H1 (cell line): ENCODE results near the gene QDPR. TPM values are rescaled to one million over a fixed set of nuclear protein-coding genes. Genes with fewer than 3 reads are reported as not detected.

ENCODE experiments used
- CTCF ChIA-PET: fragments of 300-600 bp; sonication (Branson Sonifier 250); formaldehyde crosslinking; loops from one replicate; lab custom pipeline; 2021; ENCODE audit not compliant: partially characterized antibody; lab: Charles Lee
- POLR2A ChIA-PET: fragments of 300-600 bp; sonication (Branson Sonifier 250); formaldehyde crosslinking; loops from one replicate; lab custom pipeline; 2021; ENCODE audit warnings: inconsistent platforms; ENCODE audit not compliant: partially characterized antibody; lab: Charles Lee
- DNase-seq, 2 experiments: peaks; one replicate each; pipeline versions ENCODE4 v3.0.0 to v3.0.0-alpha.2; 2010 to 2022; ENCODE audit warnings: low spot score in 2 of 2, low read depth in 1 of 2, mixed read lengths in 1 of 2
- FAIRE-seq: peaks from 2 replicates; lab custom pipeline; 2011; peaks lifted over from hg19 to GRCh38; lab: Jason Lieb, UNC
- H2AFZ ChIP-seq: 2 replicates; pipeline ENCODE4 v1.8.1; 2012; ENCODE audit warnings: low read length, inconsistent platforms
- H2AK5ac ChIP-seq: 2 replicates; pipeline ENCODE4 v1.6.1; 2013; ENCODE audit warnings: low read depth, low read length
- H2BK120ac ChIP-seq: replicated peaks from 2 replicates; pipeline ENCODE3; 2013; ENCODE audit warnings: low read depth, low read length, inconsistent platforms
- H2BK12ac ChIP-seq: 2 replicates; pipeline ENCODE4 v1.6.1; 2013; ENCODE audit warnings: low read depth, low read length
- H2BK15ac ChIP-seq: 2 replicates; pipeline ENCODE4 v1.6.1; 2013; ENCODE audit warnings: low read length
- H2BK20ac ChIP-seq: 2 replicates; pipeline ENCODE4 v1.6.1; 2013; ENCODE audit warnings: low read length
- H2BK5ac ChIP-seq: 2 replicates; pipeline ENCODE4 v1.6.1; 2013; ENCODE audit warnings: low read depth, low read length
- H3K14ac ChIP-seq: 2 replicates; pipeline ENCODE4 v1.6.1; 2013; ENCODE audit warnings: inconsistent platforms; ENCODE audit not compliant: insufficient read length
- H3K18ac ChIP-seq: 2 replicates; pipeline ENCODE4 v1.6.1; 2013; ENCODE audit warnings: low read length; ENCODE audit errors: extremely low read depth
- H3K23ac ChIP-seq: 2 replicates; pipeline ENCODE4 v1.6.1; 2013; ENCODE audit warnings: inconsistent platforms; ENCODE audit not compliant: insufficient read length
- H3K23me2 ChIP-seq: 2 replicates; pipeline ENCODE4 v1.6.1; 2013; ENCODE audit warnings: low read depth, low read length
- H3K27ac ChIP-seq: 2 replicates; pipeline ENCODE4 v1.6.1; 2011; ENCODE audit warnings: low read depth, low read length, inconsistent platforms
- H3K27me3 ChIP-seq, 4 experiments: replicated peaks in 1 of 4; 1 replicate in 1 of 4; 2 replicates in 3 of 4; pipeline versions ENCODE4 v1.6.1 to v1.8.1; 2011 to 2013; ENCODE audit warnings: low read length in 3 of 4, mild to moderate bottlenecking in 3 of 4, inconsistent platforms in 2 of 4, mixed read lengths in 2 of 4, moderate library complexity in 1 of 4; ENCODE audit not compliant: control insufficient read depth in 3 of 4, insufficient read depth in 3 of 4; ENCODE audit errors: extremely low read depth in 1 of 4
- H3K36me3 ChIP-seq, 4 experiments: 2 replicates each; pipeline versions ENCODE4 v1.6.1 to v1.8.1; 2011 to 2013; ENCODE audit warnings: mild to moderate bottlenecking in 4 of 4, low read length in 3 of 4, moderate library complexity in 2 of 4, control low read depth in 1 of 4, inconsistent platforms in 1 of 4; ENCODE audit not compliant: insufficient read depth in 4 of 4, control insufficient read depth in 2 of 4
- H3K4ac ChIP-seq: replicated peaks from 2 replicates; pipeline ENCODE3; 2013; ENCODE audit warnings: low read length, low read depth, mixed read lengths, inconsistent platforms; ENCODE audit not compliant: insufficient read length
- H3K4me1 ChIP-seq, 4 experiments: replicated peaks in 1 of 4; 1 replicate in 1 of 4; 2 replicates in 3 of 4; pipeline versions ENCODE4 v1.6.1 to v1.8.1; 2011 to 2013; ENCODE audit warnings: low read length in 3 of 4, inconsistent platforms in 2 of 4, mixed read lengths in 1 of 4; ENCODE audit not compliant: insufficient read depth in 4 of 4, control insufficient read depth in 3 of 4
- H3K4me2 ChIP-seq, 2 experiments: 2 replicates each; pipeline versions ENCODE4 v1.6.1 to v1.8.1; 2011 to 2013; ENCODE audit warnings: low read depth in 2 of 2, low read length in 2 of 2, control low read depth in 1 of 2, inconsistent platforms in 1 of 2, mild to moderate bottlenecking in 1 of 2; ENCODE audit not compliant: insufficient read depth in 1 of 2
- H3K4me3 ChIP-seq, 4 experiments: fragments of 200-600, 300-600 bp in 1 of 4; sonication (generic), shearing (Covaris generic), sonication (Bioruptor Twin) in 1 of 4; 2 replicates each; pipeline versions ENCODE4 v1.5.1 to v1.8.1; 2011 to 2016; ENCODE audit warnings: low read length in 4 of 4, low read depth in 3 of 4, control low read depth in 2 of 4, inconsistent platforms in 2 of 4, mild to moderate bottlenecking in 2 of 4, mixed read lengths in 1 of 4, moderate library complexity in 1 of 4; ENCODE audit not compliant: insufficient read depth in 2 of 4; ENCODE audit errors: extremely low read depth in 1 of 4
- H3K56ac ChIP-seq: replicated peaks from 2 replicates; pipeline ENCODE3; 2013; ENCODE audit warnings: low read depth, mild to moderate bottlenecking, mixed read lengths, low read length, inconsistent platforms; ENCODE audit not compliant: insufficient read length
- H3K79me1 ChIP-seq: 2 replicates; pipeline ENCODE4 v1.6.1; 2013; ENCODE audit warnings: low read depth, low read length, control low read depth
- H3K79me2 ChIP-seq, 2 experiments: 2 replicates each; pipeline versions ENCODE4 v1.6.1 to v1.8.1; 2012 to 2013; ENCODE audit warnings: low read length in 2 of 2, mild to moderate bottlenecking in 2 of 2, inconsistent platforms in 1 of 2; ENCODE audit not compliant: insufficient read depth in 2 of 2, control insufficient read depth in 1 of 2
- H3K9ac ChIP-seq, 4 experiments: replicated peaks in 1 of 4; 1 replicate in 1 of 4; 2 replicates in 3 of 4; pipeline versions ENCODE4 v1.6.1 to v1.8.1; 2011 to 2013; ENCODE audit warnings: low read depth in 3 of 4, low read length in 3 of 4, control low read depth in 2 of 4, mild to moderate bottlenecking in 2 of 4, moderate library complexity in 2 of 4, inconsistent platforms in 1 of 4; ENCODE audit errors: extremely low read depth in 1 of 4
- H3K9me3 ChIP-seq, 2 experiments: 2 replicates each; pipeline versions ENCODE4 v1.6.1 to v1.8.1; 2012 to 2013; ENCODE audit warnings: mild to moderate bottlenecking in 2 of 2, moderate library complexity in 2 of 2, control low read depth in 1 of 2, inconsistent platforms in 1 of 2, low read depth in 1 of 2, low read length in 1 of 2, mixed read lengths in 1 of 2; ENCODE audit not compliant: insufficient read depth in 2 of 2
- H4K20me1 ChIP-seq, 2 experiments: replicated peaks in 1 of 2; 2 replicates each; pipeline versions ENCODE3 to v1.8.1; 2011 to 2013; ENCODE audit warnings: inconsistent platforms in 2 of 2, low read length in 2 of 2, mild to moderate bottlenecking in 1 of 2; ENCODE audit not compliant: insufficient read depth in 2 of 2, control insufficient read depth in 1 of 2
- H4K5ac ChIP-seq: 2 replicates; pipeline ENCODE4 v1.6.1; 2013; ENCODE audit warnings: low read length, low read depth, mixed read lengths, inconsistent platforms; ENCODE audit not compliant: insufficient read length
- H4K8ac ChIP-seq: 2 replicates; pipeline ENCODE4 v1.8.0; 2013; ENCODE audit warnings: mild to moderate bottlenecking, moderate library complexity, low read length, inconsistent platforms; ENCODE audit not compliant: insufficient read depth; ENCODE audit errors: extremely low read depth
- H4K91ac ChIP-seq: replicated peaks from 2 replicates; pipeline ENCODE3; 2013; ENCODE audit warnings: low read length, mixed read lengths, inconsistent platforms; ENCODE audit not compliant: insufficient read length
- ASH2L ChIP-seq: fragments of 200-600, 300-600 bp; sonication (generic); IDR thresholded peaks from one replicate; pipeline ENCODE4 v1.7.1; 2017; ENCODE audit warnings: low read length
- CHD2 ChIP-seq: IDR thresholded peaks from 2 replicates; pipeline ENCODE4 v1.6.1; 2012; ENCODE audit warnings: low read length, improper control_type of control experiment
- KDM4A ChIP-seq: IDR thresholded peaks from one replicate; pipeline ENCODE4 v1.7.1; 2012; ENCODE audit warnings: low read depth, mild to moderate bottlenecking, moderate library complexity, low read length, inconsistent platforms; ENCODE audit not compliant: severe bottlenecking
- NRF1 ChIP-seq: IDR thresholded peaks from 2 replicates; pipeline ENCODE4 v1.6.1; 2011; ENCODE audit warnings: mild to moderate bottlenecking, low read depth, low read length, improper control_type of control experiment
- TAF1 ChIP-seq: IDR thresholded peaks from 2 replicates; pipeline ENCODE4 v1.6.1; 2011; ENCODE audit warnings: mild to moderate bottlenecking, low read depth, low read length
- ZNF274 ChIP-seq: IDR thresholded peaks from 2 replicates; pipeline ENCODE4 v1.7.0; 2012; ENCODE audit warnings: low read length, borderline replicate concordance; ENCODE audit errors: extremely low read depth
- WGBS, 2 experiments: shearing (Covaris generic) in 1 of 2; methylation state at CpG; one replicate each; pipeline versions ENCODE4 v1.1.6 to v1.1.7; 2013 to 2015; ENCODE audit warnings: low lambda C conversion rate in 2 of 2, mixed read lengths in 2 of 2, inconsistent platforms in 1 of 2, low coverage in 1 of 2, missing lambda C conversion rate in 1 of 2; ENCODE audit not compliant: insufficient replicate concordance in 2 of 2, insufficient coverage in 1 of 2, insufficient read length in 1 of 2; ENCODE audit errors: extremely low coverage in 1 of 2, missing lambda C conversion rate in 1 of 2; 5-methylcytosine and 5-hydroxymethylcytosine counted together
- polyA plus RNA-seq, 7 experiments: library from polyadenylated mRNA; depleted of rRNA in 3 of 7; stranded (reverse) in 5 of 7; unstranded in 2 of 7; fragments of >200 nt in 5 of 7; fragments of 200-250 nt in 2 of 7; gene quantifications; 1 replicate in 5 of 7; 2 replicates in 1 of 7; 4 replicates in 1 of 7; pipeline versions ENCODE4 v1.2.1 to v1.2.3, GENCODE V29; 2011 to 2013; ENCODE audit warnings: missing spikeins in 2 of 7, mixed read lengths in 2 of 7
- total RNA-seq: library from RNA; stranded (reverse); fragmentation: NEBNext Ultra II Directional; extraction: Animal tissue kit (Norgen Biotek cat#: 25700); gene quantifications from 2 replicates; pipeline ENCODE4 v1.2.1, GENCODE V29; 2021

QDPR gene
- total and polyA plus RNA-seq, 2 of the 8 experiments (the other 6 are each of a cell fraction or from before 2014, with no cell fraction given), result 33.6 to 35.9 TPM

GRCh38 chr4:17521595-17521994 lies 9.7 kb upstream of the QDPR start:
- no peaks in the 10 kb centered on the region for H3K23me2 ChIP-seq
- H3K9ac ChIP-seq, result no peak overlapping the region
- no peak overlapping the region for H3K4ac ChIP-seq
- H3K9me3 ChIP-seq, result no peaks in the 10 kb centered on the region
- no peak overlapping the region for H3K4me3 ChIP-seq
- H3K23ac ChIP-seq, result no peak overlapping the region
- no peak overlapping the region for H2AK5ac ChIP-seq
- H3K4me2 ChIP-seq, result no peak overlapping the region
- no peak overlapping the region for H4K91ac ChIP-seq
- H3K27ac ChIP-seq, result no peak overlapping the region
- no peaks in the 10 kb centered on the region for H3K79me1 ChIP-seq
- no peak overlapping the region for H4K5ac ChIP-seq
- H2BK12ac ChIP-seq, result no peak overlapping the region
- CTCF ChIA-PET, result no interaction called here
- no peak overlapping the region for H2BK20ac ChIP-seq
- H2BK120ac ChIP-seq, result no peak overlapping the region
- H3K79me2 ChIP-seq, result no peaks in the 10 kb centered on the region
- H4K8ac ChIP-seq, result no peak overlapping the region
- TF ChIP-seq NRF1 (no peak), TAF1 (no peak), CHD2 (no peak), ZNF274 (no peak), KDM4A (no peak), ASH2L (no peak)
- H2AFZ ChIP-seq, result 0 out of 2 replicates have a peak overlapping the region, but pooled peaks have one; percentile 18
- POLR2A ChIA-PET, result interaction anchor here (0.6 kb wide), 1 partner anchor 65 kb away, joined by 3 read pairs; no protein-coding TSS in a partner anchor
- H4K20me1 ChIP-seq, result no peaks in the 10 kb centered on the region
- peaks cover 4 to 9% (median 6%) of the 10 kb centered on the region in 4 experiments; a peak in 6 of 7 replicates for H3K4me1 ChIP-seq
- H3K18ac ChIP-seq, result no peak overlapping the region
- no peaks in the 10 kb centered on the region for H3K36me3 ChIP-seq
- no peak for FAIRE-seq
- H2BK15ac ChIP-seq, result no peak overlapping the region
- 94% methylated on average over 5 of the region's 5 CpGs; no CpG with 5 or more reads in 1 of the 2 experiments for WGBS, 2 experiments
- H3K27me3 ChIP-seq, result no peaks in the 10 kb centered on the region
- H2BK5ac ChIP-seq, result no peak overlapping the region
- H3K14ac ChIP-seq, result no peak overlapping the region
- no peak for DNase-seq
- H3K56ac ChIP-seq, result no peak overlapping the region
